Measurements from ENCODE around the gene PRKCQ. TPM values are rescaled to one million over a fixed set of nuclear protein-coding genes. Genes with fewer than 3 reads are reported as not detected.
A peak's percentile ranks its signal among the peaks of the same experiment; 100 is the strongest.
"Not testable (repeated sequence)": the region's sequence is repeated elsewhere in the genome, so short reads cannot be mapped to it uniquely, and the experiment has no call there.

The PRKCQ gene
- total RNA-seq, 1 donor from 2014 or later: 0.17 TPM

DNA sequence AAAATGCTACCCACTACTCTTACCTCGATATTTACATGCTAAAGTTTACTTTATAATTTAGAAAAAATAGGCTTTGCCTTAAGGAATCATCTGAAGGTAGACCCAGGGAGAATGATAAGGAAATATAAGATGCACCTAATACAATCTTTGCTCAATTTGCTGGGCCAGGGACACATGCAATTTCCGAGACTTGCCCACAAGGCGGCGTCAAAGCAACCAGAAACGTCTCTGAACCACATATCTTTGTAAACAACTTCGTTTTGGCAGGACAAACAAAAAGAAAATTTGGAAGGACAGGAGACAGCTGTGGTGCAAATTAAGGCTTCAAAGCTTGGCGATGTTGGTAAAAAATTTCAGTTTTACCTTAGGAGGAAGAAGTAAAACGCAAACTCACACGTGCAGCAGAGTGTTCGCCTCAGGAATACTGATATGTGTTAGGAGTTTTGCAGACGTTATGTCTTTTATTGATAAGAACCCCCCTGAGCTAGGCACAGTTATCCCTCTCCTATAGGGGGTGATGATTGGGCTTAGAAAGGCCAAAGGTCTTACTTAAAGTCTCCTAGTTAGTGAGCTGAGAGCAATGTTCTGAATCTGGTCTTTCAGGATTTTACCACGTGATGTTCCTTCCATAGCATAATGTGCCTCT lies 134.3 kb downstream of the PRKCQ start:
- DNase-seq: peak; percentile 60

DNA sequence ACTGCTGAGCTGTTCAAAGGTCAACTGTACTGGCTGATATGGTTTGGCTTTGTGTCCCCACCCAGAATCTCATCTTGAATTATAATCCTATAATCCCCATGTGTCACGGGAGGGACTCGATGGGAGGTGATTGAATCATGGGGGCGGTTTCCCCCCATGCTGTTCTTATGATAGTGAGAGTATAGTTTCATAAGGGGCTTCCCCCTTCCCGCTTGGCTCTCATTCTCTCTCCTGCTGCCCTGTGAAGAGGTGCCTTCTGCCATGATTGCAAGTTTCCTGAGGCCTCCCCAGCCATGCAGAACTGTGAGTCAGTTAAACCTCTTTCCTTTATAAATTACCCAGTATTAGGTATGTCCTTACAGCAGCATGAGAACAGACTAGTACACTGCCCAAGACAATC lies 140.2 kb downstream of the PRKCQ start:
- not testable (repeated sequence) for DNase-seq

DNA sequence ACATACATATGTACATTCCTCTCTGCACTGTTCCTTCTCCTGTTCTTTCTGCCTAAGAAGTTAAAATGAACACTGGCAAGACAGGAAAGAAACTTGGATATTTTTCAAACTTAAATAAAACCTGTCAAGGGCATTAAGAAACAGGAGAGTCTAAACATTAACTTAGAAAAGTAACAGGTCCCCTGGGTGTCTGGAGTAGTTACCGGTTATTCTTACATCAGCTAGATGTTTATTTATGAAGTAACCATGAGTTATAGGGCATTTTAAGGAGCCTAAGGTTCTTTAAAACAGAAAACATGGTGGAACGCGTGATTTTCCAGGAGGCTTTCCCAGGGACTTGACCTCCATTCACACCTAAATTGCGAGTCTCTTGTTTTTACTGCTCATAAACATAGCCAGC lies 148.2 kb downstream of the PRKCQ start:
- no peak for DNase-seq

DNA sequence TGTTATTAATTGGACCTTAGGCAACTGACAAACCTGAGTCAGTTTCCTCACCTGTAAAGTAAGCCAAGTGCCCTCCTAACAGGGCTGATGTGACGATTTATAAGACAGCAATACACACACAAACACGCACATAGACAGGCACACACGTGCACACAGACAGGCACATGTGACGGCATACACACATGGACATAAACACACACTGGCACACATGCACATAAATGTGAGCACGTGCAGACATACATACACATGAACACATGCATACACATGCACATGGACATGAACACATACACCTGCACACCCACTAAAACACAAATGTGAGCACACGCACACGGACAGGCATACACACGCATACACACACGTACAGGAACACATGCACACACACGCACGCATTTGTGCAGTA lies 148.9 kb downstream of the PRKCQ start:
- DNase-seq: no peak

DNA sequence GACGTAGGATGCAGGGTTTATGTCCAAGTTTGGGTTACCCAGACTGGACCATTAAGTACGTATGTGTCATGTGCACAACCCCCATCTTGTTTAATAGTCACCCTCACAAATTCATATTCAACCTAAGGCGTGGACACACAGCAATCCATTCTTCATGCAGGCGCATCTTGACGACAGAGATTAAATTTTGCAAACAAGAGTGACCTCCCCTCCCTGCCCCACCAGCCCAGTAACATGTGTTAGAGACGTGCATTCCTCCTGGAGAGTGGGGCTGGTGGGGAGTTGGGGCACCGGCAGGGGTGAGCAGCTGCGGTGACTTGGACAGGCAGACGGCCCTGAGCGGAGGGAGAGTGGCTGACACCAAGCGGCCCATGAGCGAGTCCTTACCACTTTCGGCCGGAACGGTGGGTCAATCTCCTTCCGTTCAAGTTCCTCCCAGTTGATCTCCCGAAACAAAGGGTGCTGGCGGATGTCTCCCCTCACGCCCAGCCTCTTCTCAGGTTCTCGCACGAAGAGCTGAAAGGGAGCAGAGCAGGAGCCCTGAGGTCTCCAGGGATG lies 149.6 kb downstream of the PRKCQ start:
- no peak for DNase-seq

DNA sequence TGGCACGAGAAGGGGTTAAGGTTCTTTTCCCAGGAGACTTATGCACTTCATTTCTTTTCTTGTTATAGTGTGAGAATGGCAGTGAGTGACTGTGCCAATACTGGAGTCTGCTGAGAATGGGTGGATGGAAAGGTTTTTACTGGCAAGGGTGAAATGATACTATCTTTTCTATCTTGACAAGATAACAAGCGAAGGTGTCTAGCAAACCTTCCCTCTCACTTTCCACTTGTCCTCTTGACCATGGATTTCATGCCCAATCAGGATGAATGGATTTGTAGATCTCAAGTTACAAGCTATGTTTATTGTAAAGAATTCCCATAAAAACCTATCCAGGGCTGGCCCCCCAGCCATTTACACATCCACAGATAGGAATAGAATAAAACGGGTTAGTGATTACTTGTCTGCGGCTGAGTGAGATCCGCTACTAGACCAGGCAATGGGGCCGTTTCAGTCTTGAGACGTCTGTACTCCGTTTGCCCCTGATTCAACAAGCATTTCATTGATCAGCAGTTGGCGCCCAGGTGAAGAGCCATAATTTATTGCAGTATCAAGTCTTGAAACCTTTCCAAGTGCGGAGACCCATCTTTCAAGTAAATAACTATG lies 152.6 kb downstream of the PRKCQ start:
- DNase-seq: no peak

DNA sequence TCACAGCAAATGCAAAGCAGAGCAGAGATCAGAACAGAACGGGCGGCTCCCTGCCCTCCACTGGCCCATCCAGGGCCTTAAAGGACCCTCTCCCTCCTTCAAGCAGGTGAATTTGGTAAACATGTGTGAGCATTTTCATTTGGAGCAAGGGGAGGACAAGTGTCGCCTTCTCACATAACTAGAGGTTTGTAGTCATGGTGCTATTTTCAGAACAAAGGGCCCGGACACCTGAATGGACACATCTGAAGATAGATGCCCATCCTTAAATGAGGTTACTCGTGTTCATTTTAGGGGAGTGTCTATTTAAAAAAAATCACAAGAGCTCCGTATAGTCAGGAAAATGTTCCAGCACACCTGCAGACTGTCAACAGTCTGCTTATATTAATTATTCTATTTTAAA lies 153.8 kb downstream of the PRKCQ start:
- no peak for DNase-seq

DNA sequence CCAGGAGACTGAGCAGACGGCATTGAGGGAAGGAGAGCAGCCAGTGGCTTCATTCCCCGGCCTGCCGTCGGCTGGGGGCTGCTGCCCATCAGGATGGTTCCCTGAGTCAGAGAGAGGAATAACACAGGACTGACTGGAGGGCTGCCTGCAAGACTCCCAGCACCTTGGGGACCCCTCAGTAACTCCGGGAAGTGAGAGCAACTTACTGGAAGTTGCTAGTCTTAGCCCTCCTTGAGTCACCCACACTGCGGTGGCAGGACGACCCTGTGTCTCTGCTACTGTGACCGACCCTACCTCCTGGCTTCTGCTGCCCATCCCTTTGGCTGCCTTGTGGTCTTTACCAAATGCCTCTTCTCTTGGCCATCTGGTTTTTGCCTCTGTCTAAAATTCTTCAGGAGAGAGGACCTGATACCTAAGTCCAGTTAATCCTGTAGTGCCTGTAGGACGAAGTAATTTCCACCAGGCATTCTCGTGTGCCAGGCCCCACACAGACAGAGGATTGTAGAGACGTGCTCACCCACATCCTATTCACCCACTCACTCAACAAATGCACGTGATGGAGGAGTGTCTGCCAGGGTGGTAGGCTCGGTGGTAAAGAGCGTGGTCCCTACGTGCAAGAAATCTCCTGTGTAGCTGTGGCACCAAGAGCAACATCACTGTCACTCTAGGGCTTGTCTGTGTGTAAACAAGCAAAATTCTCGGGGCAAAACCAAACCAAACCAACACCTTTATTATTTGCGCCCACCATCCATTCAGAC lies 156.5 kb downstream of the PRKCQ start:
- DNase-seq: no peak

DNA sequence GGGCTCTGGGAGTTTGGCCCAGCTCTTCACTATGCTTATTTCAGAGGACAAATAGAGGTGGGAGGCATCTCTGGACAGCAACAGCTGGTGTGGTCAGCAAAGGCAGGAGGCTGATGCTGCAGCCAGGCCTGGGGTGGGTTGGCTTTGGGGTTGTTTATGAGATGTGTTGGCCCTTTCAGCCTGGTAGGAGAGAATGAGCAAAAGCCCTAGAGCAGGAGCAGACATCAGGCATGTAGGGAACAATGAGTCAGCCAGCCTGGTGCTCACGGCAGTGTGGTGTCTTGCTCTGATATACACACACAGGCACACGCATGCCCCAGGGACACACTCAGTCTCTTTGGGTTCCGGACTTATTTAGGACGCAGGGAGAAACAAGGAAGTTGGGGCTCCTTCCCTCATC lies 157.1 kb downstream of the PRKCQ start:
- DNase-seq: no peak

DNA sequence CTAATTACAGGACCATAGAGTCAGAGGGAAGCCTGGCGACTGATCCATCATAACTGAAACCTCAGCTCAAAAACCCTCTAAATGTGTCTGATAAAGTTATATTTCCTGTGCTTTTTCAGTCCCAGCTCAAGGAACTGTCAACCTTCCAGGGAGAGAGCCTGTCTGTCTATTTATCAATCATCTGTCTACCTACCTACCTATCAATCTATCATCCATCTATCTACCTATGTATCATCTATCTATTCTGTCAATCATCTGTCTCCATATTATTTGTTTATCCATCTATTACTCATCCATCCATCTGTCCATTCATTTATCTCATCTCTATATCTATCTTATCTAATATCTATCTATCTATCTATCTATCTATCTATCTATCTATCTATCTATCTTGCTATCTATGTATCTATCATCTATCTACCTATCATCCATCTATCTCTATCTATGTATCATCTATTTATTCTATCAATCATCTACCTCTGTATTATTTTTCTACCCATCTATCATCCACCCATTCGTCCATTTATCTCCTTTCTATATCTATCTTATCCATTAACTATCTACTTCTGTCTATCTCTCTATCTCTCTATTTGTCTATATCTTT lies 161.4 kb downstream of the PRKCQ start:
- DNase-seq: no peak

DNA sequence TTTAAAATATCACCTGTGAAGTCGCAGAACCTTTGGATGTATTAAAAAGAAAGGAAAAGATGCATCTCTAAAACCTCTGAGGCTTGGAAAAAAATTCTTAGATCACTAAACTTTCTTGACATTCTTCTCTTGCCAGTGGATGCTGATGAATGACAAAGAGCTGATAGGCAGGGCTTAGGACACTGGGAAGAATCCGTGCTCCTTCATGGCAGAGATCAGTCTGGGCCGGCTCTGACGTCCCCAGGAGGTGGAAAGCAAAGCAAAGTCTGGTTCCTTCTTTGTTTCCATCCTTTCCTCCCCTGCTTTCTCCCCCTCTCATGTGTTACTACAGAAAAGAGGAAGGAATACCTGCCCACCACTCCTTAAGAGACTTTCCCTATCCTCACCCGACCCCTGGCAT lies 161.9 kb downstream of the PRKCQ start:
- DNase-seq: no peak

DNA sequence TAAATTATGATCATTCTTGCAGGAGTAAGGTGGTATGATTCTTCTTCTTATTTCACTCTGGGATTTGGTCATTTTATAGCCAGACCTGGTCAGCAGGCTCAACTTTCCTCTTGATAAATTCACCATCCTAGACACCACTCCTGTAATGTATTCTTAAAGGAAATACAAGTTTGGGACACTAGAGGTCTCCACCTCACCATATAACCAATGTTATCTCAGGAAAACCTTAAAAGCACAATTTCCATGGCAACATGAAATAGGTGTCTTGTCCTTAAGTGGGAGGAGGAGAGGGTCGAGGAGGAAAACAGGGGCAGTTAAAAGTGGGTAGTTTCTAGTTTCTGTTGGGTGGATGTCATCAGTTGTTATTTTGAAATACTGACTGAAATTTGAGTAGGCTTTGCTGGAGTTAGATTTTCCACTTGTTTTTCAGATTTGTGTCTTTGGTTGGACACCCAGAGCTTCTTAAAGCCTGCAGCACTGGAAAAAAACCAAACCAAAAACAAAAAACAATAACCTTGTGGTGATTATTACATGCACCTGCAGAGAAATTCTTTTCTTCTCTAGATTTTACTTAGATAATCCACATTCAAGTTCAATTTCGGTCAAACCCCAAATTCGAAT lies 163.1 kb downstream of the PRKCQ start:
- DNase-seq: peak; percentile 74

DNA sequence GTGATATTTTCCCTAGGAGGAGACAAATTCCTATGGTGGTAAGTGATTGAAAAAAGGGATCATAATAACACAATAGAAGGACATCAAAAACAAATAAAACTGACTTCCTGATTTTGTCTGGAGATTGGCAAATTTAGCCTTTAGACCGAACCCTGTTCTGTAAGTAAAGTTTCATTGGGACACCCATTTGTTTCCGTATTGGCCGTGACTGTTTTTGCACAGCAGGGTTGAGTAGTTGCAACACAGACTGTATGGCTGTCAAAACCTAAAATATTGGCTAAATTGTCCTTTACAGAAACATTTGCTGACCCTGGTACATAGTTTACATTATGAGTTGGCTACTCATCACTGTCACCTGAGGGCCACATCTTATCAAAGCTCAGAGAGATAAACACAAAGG lies 168.6 kb downstream of the PRKCQ start:
- no peak for DNase-seq

DNA sequence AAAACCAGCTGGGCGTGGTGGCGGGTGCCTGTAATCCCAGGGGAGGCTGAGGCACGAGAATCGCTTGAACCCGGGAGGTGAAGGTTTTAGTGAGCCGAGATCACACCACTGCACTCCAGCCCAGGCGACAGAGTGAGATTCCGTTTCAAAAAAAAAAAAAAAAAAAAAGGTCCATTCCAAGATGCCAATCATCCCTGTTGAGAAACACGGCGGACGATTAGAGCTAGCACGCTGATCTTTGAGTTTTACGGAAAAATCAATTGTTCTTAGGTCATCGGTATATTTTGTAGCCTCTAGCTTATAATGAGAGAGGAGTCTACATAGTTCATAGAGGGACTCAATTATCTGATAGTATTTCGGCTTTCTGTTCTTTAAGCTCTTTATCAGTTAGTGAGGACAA lies 169.2 kb downstream of the PRKCQ start:
- DNase-seq: no peak

DNA sequence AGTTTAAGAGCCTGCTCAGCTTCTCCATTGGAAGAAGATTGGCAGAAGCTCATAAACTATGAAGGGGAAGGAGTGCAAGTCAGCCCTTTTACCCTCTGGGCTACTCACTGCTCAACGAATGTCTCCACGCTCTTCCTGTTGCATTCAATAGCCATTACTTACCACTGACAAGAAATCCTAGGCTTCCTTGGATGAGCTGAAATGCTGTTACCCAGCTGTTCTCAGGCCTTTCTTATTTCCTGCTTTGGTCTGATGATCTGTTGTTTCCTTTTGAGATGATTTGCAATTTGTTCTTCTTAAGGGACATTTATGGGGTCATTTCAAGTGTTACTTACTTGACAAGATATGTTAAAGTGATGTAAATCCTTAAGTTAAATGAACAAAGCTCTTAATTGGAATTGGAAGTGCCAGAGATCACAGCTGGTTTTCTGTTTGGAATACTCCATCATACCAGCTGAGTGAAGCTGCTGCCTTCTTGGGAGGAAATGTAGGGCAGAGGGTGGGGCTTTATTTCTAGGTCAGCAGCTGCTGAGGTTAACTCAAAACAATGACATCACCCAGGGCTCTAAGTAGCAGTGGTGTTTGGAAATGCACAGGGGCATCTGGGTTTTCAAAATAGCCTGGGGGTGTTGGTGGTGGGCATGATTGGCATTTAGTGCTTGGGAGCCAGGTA lies 170.0 kb downstream of the PRKCQ start:
- DNase-seq: peak; percentile 62

DNA sequence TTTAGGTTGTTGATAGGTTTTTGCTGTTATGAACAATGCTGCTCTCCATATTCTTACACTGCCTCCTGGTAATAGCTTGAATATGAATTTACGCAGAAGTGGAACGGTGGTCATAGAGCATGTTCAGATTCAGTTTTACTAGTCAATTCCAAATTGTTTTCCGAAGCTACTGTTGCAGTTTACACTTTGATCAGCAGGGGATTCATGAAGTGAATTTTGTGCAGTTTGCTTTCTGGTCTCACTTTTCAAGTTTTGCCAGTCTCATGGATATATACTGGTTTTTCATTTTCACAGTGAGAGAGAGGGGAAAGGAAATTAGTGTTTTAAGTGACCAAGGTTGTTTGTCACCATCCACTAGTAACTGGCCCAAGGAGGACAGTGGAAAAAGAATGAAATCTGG lies 171.3 kb downstream of the PRKCQ start:
- no peak for DNase-seq

DNA sequence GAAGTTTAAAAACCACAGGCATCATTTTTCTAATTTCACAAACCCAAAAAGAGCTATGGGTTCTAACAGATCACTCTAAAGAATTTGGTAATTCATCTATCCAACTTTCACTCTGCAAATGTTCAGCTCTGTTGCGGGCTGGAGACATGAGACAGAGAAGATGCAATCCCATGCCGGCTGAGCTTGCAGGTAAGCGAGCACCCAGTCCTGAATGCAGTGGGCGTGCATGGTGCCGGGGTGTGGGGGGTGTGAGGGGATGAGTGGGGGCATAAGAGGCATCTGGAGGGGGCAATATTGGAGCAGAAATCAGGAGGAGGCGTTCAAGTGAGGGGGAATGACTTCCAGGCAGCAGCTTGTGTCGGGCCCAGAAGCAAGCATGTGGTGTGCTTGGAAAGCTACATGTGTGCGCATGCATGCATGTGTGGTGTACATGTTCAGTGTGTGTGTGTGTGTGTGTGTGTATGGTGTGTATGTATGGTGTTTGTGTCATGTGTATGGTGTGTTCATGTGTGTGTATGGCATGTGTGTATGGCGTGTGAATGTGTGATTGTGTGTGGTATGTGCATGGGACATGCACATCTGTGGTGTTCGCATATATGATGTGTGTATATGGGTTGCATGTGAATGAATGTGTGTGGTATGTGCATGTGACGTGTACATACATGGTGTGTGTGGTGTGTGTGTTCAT lies 172.9 kb downstream of the PRKCQ start:
- no peak for DNase-seq

DNA sequence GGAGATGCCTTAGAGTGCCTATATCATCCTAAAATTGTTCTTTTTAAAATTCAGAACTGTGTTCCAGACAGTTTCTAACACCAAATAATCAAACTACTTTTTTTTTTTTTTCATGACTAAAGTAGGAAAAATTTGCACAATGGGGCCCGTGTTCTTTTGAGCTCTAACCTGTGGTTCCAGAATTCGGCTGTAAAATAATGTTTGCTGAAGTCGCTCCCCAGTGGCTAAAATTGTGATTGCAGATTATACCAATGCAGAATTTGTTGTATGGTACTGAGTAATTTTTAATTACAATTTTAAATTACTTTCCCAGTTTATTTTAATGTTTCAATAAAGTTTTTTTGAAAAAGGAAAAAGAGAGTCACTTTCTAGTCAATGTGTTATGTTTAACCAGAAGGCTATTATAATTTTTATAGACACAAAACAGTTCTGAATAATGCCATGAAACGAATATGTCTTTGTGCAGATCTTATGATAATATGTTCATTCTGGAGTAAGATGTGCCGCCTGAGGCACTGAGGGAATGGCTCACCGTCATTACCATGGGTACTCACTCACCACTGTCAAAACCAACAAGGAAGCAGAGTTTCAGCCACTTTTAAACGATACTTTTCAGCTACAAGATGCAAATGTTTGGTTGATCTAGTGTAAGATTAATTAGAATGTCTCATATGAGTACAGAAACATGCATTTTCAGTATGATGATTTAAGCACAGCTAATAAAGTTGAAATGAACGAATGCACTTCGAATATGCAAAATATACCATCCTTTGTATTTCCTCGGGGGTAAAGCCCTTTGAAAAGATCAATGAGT lies 173.6 kb downstream of the PRKCQ start:
- DNase-seq: peak; percentile 56

DNA sequence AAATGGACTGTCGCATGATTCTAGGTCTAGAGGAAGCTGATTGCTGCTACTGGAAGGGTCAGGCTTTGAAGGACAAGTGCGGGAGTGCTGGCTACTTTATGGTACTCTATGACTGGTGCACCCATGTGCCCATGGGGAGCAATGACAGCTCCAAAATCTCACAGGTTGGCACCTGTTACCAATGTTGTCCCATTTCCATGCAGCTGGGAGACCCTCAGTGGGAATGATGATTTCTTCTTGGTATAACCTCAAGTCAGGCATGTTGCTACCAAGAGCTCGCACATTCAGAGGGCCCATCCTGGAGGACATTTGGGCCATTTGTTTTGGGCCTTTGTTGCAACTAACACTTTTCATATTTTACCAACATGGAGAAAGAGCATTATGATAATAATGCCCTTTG lies 174.4 kb downstream of the PRKCQ start:
- no peak for DNase-seq

DNA sequence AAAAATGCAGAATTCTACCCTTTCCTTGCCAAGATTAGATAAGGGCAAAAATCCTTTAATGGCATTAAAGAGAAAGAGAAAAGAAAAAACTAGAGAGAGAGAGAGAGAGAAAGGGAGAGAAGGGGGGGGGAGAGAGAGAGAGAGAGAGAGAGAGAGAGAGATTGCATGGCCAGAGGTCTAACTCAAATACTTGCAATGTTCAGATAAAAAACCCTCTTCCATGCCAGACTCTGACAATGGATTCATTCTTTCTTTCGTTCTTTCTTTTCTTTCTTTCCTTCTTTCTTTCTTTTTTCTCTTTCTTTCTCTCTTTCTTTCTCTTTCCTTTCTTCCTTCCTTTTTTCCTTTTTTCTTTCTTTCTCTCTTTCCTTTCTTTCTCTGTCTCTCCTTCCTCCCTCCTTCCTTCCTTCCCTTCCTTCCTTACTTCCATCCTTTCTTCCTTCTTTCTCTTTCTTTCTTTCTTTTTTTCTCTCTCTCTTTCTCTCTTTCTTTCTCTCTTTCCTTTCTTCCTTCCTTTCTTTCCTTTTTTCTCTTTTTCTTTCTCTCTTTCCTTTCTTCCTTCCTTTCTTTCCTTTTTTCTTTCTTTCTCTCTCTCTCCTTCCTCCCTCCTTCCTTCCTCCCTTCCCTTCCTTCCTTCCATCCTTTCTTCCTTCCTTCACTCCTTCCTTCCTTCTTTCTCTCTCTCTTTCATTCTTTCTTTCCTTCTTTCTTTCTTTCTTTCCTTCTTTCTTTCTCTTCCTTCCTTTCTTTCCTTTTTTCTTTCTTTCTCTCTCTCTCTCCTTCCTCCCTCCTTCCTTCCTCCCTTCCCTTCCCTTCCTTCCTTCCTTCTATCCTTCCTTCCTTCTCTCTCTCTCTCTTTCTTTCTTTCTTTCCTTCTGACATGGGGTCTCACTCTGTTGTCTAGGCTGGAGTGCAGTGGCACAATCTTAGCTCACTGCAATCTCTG lies 175.7 kb downstream of the PRKCQ start:
- DNase-seq: no peak
